GM12878 (cell line): Measurements from ENCODE around the gene TXNDC16. TPM values are rescaled to one million over a fixed set of nuclear protein-coding genes. Genes with fewer than 3 reads are reported as not detected.

ENCODE experiments used
- ATAC-seq: fragments of 200-7000 bp; cut with Tn5 transposase; 3 replicates; pipeline ENCODE4 v1.9.1; 2020; ENCODE audit warnings: mild to moderate bottlenecking, moderate library complexity
- BruUV-seq: library from RNA; stranded (reverse); fragments of 400-500 nt; replicated peaks from 2 replicates; lab custom pipeline; 2021; lab: Mats Ljungman, UMichigan
- CTCF ChIA-PET: fragments of 300-600 bp; sonication (Branson Sonifier 250); formaldehyde crosslinking; extraction: SDS; loops from one replicate; lab custom pipeline; 2021; ENCODE audit warnings: inconsistent platforms; lab: Yijun Ruan, JAX
- POLR2A ChIA-PET: fragments of 350-600 bp; formaldehyde crosslinking; extraction: SDS; loops from one replicate; lab custom pipeline; 2021; ENCODE audit warnings: inconsistent platforms; lab: Charles Lee
- RAD21 ChIA-PET: fragments of 300-600 bp; sonication (Branson Sonifier 250); formaldehyde crosslinking; loops from one replicate; lab custom pipeline; 2023; ENCODE audit warnings: antibody characterized with exemption; ENCODE audit not compliant: unreplicated experiment; lab: Charles Lee
- SMC1A ChIA-PET: fragments of 300-600 bp; sonication (Branson Sonifier 250); formaldehyde crosslinking; loops from one replicate; lab custom pipeline; 2023; ENCODE audit not compliant: unreplicated experiment, uncharacterized antibody; lab: Charles Lee
- DNase-seq: peaks from one replicate; pipeline ENCODE4 v3.0.0-alpha.2; 2011; ENCODE audit warnings: low read depth, low spot score
- FAIRE-seq: peaks from 3 replicates; lab custom pipeline; 2011; peaks lifted over from hg19 to GRCh38; lab: Jason Lieb, UNC
- H2AFZ ChIP-seq: 2 replicates; pipeline ENCODE4 v1.6.0; 2011; ENCODE audit warnings: low read depth, low read length, control low read depth; ENCODE audit not compliant: control insufficient read depth
- H3K27ac ChIP-seq: 2 replicates; pipeline ENCODE4 v1.5.1; 2011; ENCODE audit warnings: control low read depth; ENCODE audit not compliant: control insufficient read depth, insufficient read depth
- H3K27me3 ChIP-seq, 2 experiments: replicated peaks in 1 of 2; 2 replicates each; pipeline versions ENCODE4 v1.6.0 to v1.6.1; 2011; ENCODE audit warnings: low read length in 1 of 2; ENCODE audit not compliant: control insufficient read depth in 2 of 2, insufficient read depth in 2 of 2
- H3K36me3 ChIP-seq, 2 experiments: 2 replicates each; pipeline ENCODE4 v1.5.1; 2011; ENCODE audit warnings: low read length in 1 of 2; ENCODE audit not compliant: control insufficient read depth in 2 of 2, insufficient read depth in 2 of 2
- H3K4me1 ChIP-seq: 2 replicates; pipeline ENCODE4 v1.6.1; 2011; ENCODE audit warnings: mild to moderate bottlenecking, low read length, moderate library complexity, mixed read lengths; ENCODE audit not compliant: control insufficient read depth, insufficient read depth
- H3K4me2 ChIP-seq: 2 replicates; pipeline ENCODE4 v1.6.0; 2011; ENCODE audit warnings: control low read depth; ENCODE audit not compliant: control insufficient read depth, insufficient read depth
- H3K4me3 ChIP-seq: fragments of 200-600 bp; sonication (generic); 2 replicates; pipeline ENCODE4 v1.5.1; 2016
- H3K79me2 ChIP-seq: 2 replicates; pipeline ENCODE4 v1.6.0; 2011; ENCODE audit warnings: low read length; ENCODE audit not compliant: control insufficient read depth, insufficient read depth
- H3K9ac ChIP-seq: 2 replicates; pipeline ENCODE4 v1.8.0; 2011; ENCODE audit warnings: low read length, control low read depth, mixed read lengths; ENCODE audit not compliant: control insufficient read depth, insufficient read depth
- H3K9me3 ChIP-seq: replicated peaks from 3 replicates; pipeline ENCODE4 v1.5.1; 2011; ENCODE audit warnings: mild to moderate bottlenecking, low read length; ENCODE audit not compliant: control insufficient read depth, insufficient read depth
- H4K20me1 ChIP-seq: 2 replicates; pipeline ENCODE4 v1.6.0; 2011; ENCODE audit not compliant: control insufficient read depth, insufficient read depth
- BACH1 ChIP-seq: fragments of 450-650 bp; IDR thresholded peaks from 2 replicates; pipeline ENCODE4 v1.6.1; 2017; ENCODE audit warnings: mild to moderate bottlenecking, borderline replicate concordance
- EED ChIP-seq: sonication (generic); IDR thresholded peaks from 2 replicates; pipeline ENCODE4 v1.6.1; 2016; ENCODE audit warnings: antibody characterized with exemption, low read depth
- MTA2 ChIP-seq: fragments of 450-650 bp; IDR thresholded peaks from 2 replicates; pipeline ENCODE4 v1.6.1; 2016; ENCODE audit warnings: low read depth, mild to moderate bottlenecking, moderate library complexity
- WGBS: methylation state at CpG from one replicate; pipeline ENCODE4 v1.1.6; 2016; ENCODE audit warnings: low lambda C conversion rate; ENCODE audit not compliant: insufficient replicate concordance, insufficient coverage; ENCODE audit errors: missing lambda C conversion rate; 5-methylcytosine and 5-hydroxymethylcytosine counted together
- in situ Hi-C: fragments of 300-500 bp; cut with MboI; formaldehyde crosslinking; loops from 9 replicates; pipeline ENCODE4 v1.14.3; 2018; ENCODE audit warnings: mixed read lengths
- intact Hi-C: fragments of 100-400 bp; cut with micrococcal nuclease; formaldehyde crosslinking; loops from one replicate; pipeline ENCODE4 v1.14.2; 2022; ENCODE audit not compliant: unreplicated experiment
- polyA plus RNA-seq, 11 experiments: library from polyadenylated mRNA; depleted of rRNA in 4 of 11; unstranded in 6 of 11; stranded (reverse) in 5 of 11; fragments of >200 nt; fragmentation: Nextera tagmentation in 4 of 11; fragmentation: Illumina TruSeq in 1 of 11; extraction: Ambion mirVana in 4 of 11; extraction: Trizol in 1 of 11; gene quantifications; 1 replicate in 1 of 11; 2 replicates in 10 of 11; pipeline versions ENCODE4 v1.2.1 to v1.2.3, GENCODE V29; 2011 to 2016; ENCODE audit warnings: inconsistent platforms in 2 of 11, missing spikeins in 2 of 11, low read depth in 1 of 11
- total RNA-seq, 4 experiments: library from RNA; depleted of rRNA in 3 of 4; stranded (reverse); fragments of >200 nt in 3 of 4; fragmentation: Illumina TruSeq in 1 of 4; extraction: Trizol in 1 of 4; gene quantifications; 2 replicates each; pipeline versions ENCODE4 v1.2.1 to v1.2.3, GENCODE V29; 2013 to 2021
- TF ChIP-seq, protein P1 (sequence below): fragments of 450-650 bp; IDR thresholded peaks from 2 replicates; pipeline ENCODE4 v1.6.1; 2016; ENCODE audit warnings: mild to moderate bottlenecking, moderate library complexity, borderline replicate concordance

The TXNDC16 gene
- total and polyA plus RNA-seq, 10 of the 15 experiments (the other 5 are each of a cell fraction or from before 2014, with no cell fraction given) = 1.2 to 7.9 (median 5.5) TPM

DNA sequence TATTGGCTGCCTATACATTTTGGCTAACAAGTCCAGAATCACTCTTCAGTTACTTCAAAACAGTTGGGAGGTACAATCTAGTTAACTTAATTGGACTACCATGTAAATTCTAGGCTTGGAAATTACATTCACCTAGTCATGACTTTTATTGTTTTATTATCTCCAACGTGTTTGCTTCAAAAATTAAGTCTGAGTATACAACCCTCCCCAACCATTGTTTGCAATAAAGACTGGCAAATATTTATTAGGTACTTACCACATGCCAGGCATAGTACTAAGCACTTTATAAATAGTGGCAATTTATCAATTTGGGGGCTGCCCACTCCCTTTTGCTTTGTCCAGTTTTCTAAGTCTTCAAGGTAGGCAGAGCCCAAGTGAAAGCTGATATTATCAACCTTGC is 30.3 kb downstream of the TXNDC16 start:
- no peak overlapping the region for H2AFZ ChIP-seq
- ATAC-seq (no peak), FAIRE-seq (no peak), DNase-seq (no peak)
- no peaks in the 10 kb centered on the region for H3K27me3 ChIP-seq
- H4K20me1 ChIP-seq = no peaks in the 10 kb centered on the region
- CTCF ChIA-PET = interaction anchor here (1.6 kb wide), 1 partner anchor 222 kb away, joined by 3 read pairs; no protein-coding TSS in a partner anchor
- H3K79me2 ChIP-seq = no peaks in the 10 kb centered on the region
- POLR2A ChIA-PET = no interaction called here
- intact Hi-C loops = no loop called here
- no peak overlapping the region for H3K9ac ChIP-seq
- H3K4me3 ChIP-seq = no peak overlapping the region
- no peaks in the 10 kb centered on the region for H3K4me1 ChIP-seq
- WGBS = 48% methylated on average over 1 of the region's 1 CpG
- H3K36me3 ChIP-seq = no peaks in the 10 kb centered on the region
- RAD21 ChIA-PET = no interaction called here
- in situ Hi-C loops = no loop called here
- no TSS peak for BruUV-seq
- TF ChIP-seq MTA2 = no peak
- TF ChIP-seq EED = no peak
- TF ChIP-seq, all 136 proteins: peak for 0
- Histone ChIP-seq H3K27ac (no peak overlapping the region), H3K9me3 (no peaks in the 10 kb centered on the region), H3K4me2 (no peak overlapping the region)
- SMC1A ChIA-PET = no interaction called here

DNA sequence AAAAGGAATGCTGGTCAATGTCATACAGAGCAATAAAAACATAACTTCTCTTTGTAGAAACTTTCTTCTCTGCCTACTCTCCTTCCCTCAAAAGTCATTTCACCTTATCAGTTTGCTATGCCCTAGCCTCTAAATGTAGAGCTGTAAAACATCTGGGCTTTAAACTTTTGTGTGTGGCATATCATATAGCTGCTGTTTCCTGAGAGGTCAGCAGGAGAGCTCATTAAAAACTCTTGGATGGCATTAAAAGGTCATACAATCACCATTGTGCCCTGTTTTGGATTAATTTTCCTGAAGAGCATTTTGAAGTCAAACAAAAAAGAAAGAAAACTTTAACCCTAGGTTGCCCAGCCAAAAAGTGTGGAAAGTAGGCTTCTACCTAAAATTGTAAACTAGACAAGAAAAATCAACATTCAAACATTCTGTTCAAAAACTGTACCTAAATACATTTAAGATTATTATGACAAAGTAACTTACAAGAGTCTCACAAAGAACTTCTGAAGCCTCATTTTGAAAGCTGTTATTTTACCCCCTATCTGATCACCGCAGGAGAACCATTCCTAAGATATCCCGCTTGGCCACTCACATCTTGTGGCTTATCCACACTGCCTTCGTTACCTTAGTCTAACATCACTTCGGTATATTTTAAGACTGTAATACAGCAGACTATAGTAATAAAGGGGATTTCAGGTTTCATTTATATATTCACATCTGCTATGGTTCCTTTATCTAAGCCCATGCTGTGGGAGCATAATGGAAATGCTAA is 38.1 kb downstream of the TXNDC16 start:
- Histone ChIP-seq H3K9me3 (no peaks in the 10 kb centered on the region), H3K27me3 (no peaks in the 10 kb centered on the region), H3K4me3 (no peak overlapping the region), H3K4me2 (no peak overlapping the region), H3K4me1 (no peaks in the 10 kb centered on the region), H3K27ac (no peak overlapping the region), H3K9ac (no peak overlapping the region), H3K79me2 (no peaks in the 10 kb centered on the region), H4K20me1 (no peaks in the 10 kb centered on the region), H3K36me3 (no peaks in the 10 kb centered on the region), H2AFZ (no peak overlapping the region)
- intact Hi-C loops (no loop called here), in situ Hi-C loops (no loop called here)
- ChIA-PET SMC1A (interaction anchor here (0.8 kb wide), 1 partner anchor 10 kb away, joined by 3 read pairs; no protein-coding TSS in a partner anchor), POLR2A (interaction anchor here (0.5 kb wide), 1 partner anchor 203 kb away, joined by 3 read pairs; no protein-coding TSS in a partner anchor), CTCF (no interaction called here), RAD21 (no interaction called here)
- BruUV-seq = no TSS peak
- ATAC-seq (no peak), FAIRE-seq (no peak), DNase-seq (no peak)
- WGBS = 88% methylated on average over 4 of the region's 4 CpGs
- no peak for TF ChIP-seq BACH1
- TF ChIP-seq, protein P1, sequence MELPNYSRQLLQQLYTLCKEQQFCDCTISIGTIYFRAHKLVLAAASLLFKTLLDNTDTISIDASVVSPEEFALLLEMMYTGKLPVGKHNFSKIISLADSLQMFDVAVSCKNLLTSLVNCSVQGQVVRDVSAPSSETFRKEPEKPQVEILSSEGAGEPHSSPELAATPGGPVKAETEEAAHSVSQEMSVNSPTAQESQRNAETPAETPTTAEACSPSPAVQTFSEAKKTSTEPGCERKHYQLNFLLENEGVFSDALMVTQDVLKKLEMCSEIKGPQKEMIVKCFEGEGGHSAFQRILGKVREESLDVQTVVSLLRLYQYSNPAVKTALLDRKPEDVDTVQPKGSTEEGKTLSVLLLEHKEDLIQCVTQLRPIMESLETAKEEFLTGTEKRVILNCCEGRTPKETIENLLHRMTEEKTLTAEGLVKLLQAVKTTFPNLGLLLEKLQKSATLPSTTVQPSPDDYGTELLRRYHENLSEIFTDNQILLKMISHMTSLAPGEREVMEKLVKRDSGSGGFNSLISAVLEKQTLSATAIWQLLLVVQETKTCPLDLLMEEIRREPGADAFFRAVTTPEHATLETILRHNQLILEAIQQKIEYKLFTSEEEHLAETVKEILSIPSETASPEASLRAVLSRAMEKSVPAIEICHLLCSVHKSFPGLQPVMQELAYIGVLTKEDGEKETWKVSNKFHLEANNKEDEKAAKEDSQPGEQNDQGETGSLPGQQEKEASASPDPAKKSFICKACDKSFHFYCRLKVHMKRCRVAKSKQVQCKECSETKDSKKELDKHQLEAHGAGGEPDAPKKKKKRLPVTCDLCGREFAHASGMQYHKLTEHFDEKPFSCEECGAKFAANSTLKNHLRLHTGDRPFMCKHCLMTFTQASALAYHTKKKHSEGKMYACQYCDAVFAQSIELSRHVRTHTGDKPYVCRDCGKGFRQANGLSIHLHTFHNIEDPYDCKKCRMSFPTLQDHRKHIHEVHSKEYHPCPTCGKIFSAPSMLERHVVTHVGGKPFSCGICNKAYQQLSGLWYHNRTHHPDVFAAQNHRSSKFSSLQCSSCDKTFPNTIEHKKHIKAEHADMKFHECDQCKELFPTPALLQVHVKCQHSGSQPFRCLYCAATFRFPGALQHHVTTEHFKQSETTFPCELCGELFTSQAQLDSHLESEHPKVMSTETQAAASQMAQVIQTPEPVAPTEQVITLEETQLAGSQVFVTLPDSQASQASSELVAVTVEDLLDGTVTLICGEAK = no peak
